Stimulated activated CD8-positive, alpha-beta memory T cell treated with anti-CD3 and anti-CD28 coated beads, Interleukin-4, amount 100 ng/mL, for 48 hours (primary cell): ENCODE results near the gene NRSN2.
A peak's percentile ranks its signal among the peaks of the same experiment; 100 is the strongest.
"Not testable (repeated sequence)": the region's sequence is repeated elsewhere in the genome, so short reads cannot be mapped to it uniquely, and the experiment has no call there.

Source experiments
- DNase-seq: peaks from one replicate; pipeline ENCODE4 v3.0.0-alpha.2; 2020

NRSN2 gene

GRCh38 chr20:356745-357144 lies 9.8 kb downstream of the NRSN2 start:
- DNase-seq, result no peak

- no peak for DNase-seq
Measured at GRCh38 chr20:358891-359555, 12.1 kb downstream of the NRSN2 start.

GRCh38 chr20:361561-361960 lies 14.7 kb downstream of the NRSN2 start:
- DNase-seq, result no peak

- DNase-seq, result peak; percentile 65
Measured at GRCh38 chr20:362271-363254, 15.7 kb downstream of the NRSN2 start.

- DNase-seq, result no peak
Measured at GRCh38 chr20:363319-364078, 16.6 kb downstream of the NRSN2 start.

- no peak for DNase-seq
Measured at GRCh38 chr20:364905-365794, 18.2 kb downstream of the NRSN2 start.

- DNase-seq, result no peak
Measured at GRCh38 chr20:366041-366718, 19.3 kb downstream of the NRSN2 start.

- no peak for DNase-seq
Measured at GRCh38 chr20:366719-367485, 20.0 kb downstream of the NRSN2 start.

GRCh38 chr20:367486-367887 lies 20.6 kb downstream of the NRSN2 start:
- no peak for DNase-seq

- no peak for DNase-seq
Measured at GRCh38 chr20:368915-369314, 22.0 kb downstream of the NRSN2 start.

- DNase-seq, result no peak
Measured at GRCh38 chr20:370151-370600, 23.3 kb downstream of the NRSN2 start.

- no peak for DNase-seq
Measured at GRCh38 chr20:370977-371754, 24.3 kb downstream of the NRSN2 start.

- no peak for DNase-seq
Measured at GRCh38 chr20:371755-372542, 25.0 kb downstream of the NRSN2 start.

GRCh38 chr20:372543-373082 lies 25.7 kb downstream of the NRSN2 start:
- not testable (repeated sequence) for DNase-seq

- DNase-seq, result no peak
Measured at GRCh38 chr20:373171-373890, 26.4 kb downstream of the NRSN2 start.

GRCh38 chr20:375265-375889 lies 28.5 kb downstream of the NRSN2 start:
- no peak for DNase-seq

GRCh38 chr20:376089-376488 lies 29.2 kb downstream of the NRSN2 start:
- DNase-seq, result no peak

GRCh38 chr20:376750-377149 lies 29.8 kb downstream of the NRSN2 start:
- no peak for DNase-seq
